K562 (cell line): ENCODE data around the gene SCN1A.

Experiments used
- EZH2 ChIP-seq: IDR thresholded peaks from 2 replicates; pipeline ENCODE4 v1.6.1; 2012; ENCODE audit warnings: low read depth, mild to moderate bottlenecking, inconsistent platforms, low read length, borderline replicate concordance
- FOSL1 ChIP-seq: fragments of 200-800 bp; sonication (Bioruptor generic); conservative IDR thresholded peaks from 2 replicates; pipeline ENCODE4 v1.6.1; 2016; ENCODE audit warnings: missing genetic modification characterization, missing compliant biosample characterization
- POLR2A ChIP-seq: fragments of 450-650 bp; conservative IDR thresholded peaks from 2 replicates; pipeline ENCODE4 v1.6.1; 2016
- TF ChIP-seq, protein P1 (sequence below): sonication (generic); formaldehyde crosslinking; IDR thresholded peaks from 2 replicates; pipeline ENCODE4 v1.5.0; 2020; ENCODE audit warnings: missing genetic modification reagents
- TF ChIP-seq, protein P2 (sequence below), 3 experiments: IDR thresholded peaks in 2 of 3; conservative IDR thresholded peaks in 1 of 3; 2 replicates each; pipeline ENCODE4 v1.5.1; 2011 to 2012; ENCODE audit warnings: low read length in 3 of 3, mild to moderate bottlenecking in 3 of 3, control low read depth in 2 of 3, improper control_type of control experiment in 1 of 3, inconsistent platforms in 1 of 3, low read depth in 1 of 3, mixed read lengths in 1 of 3, moderate library complexity in 1 of 3; ENCODE audit not compliant: insufficient read depth in 2 of 3

GRCh38 chr2:166125557-166125956, 2.3 kb downstream of the SCN1A start:
- TF ChIP-seq EZH2 (no peak), FOSL1 (tag) (no peak), POLR2A (no peak)
- TF ChIP-seq, protein P1, sequence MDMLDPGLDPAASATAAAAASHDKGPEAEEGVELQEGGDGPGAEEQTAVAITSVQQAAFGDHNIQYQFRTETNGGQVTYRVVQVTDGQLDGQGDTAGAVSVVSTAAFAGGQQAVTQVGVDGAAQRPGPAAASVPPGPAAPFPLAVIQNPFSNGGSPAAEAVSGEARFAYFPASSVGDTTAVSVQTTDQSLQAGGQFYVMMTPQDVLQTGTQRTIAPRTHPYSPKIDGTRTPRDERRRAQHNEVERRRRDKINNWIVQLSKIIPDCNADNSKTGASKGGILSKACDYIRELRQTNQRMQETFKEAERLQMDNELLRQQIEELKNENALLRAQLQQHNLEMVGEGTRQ (CRISPR knock-in tag): no peak
- TF ChIP-seq, protein P2, sequence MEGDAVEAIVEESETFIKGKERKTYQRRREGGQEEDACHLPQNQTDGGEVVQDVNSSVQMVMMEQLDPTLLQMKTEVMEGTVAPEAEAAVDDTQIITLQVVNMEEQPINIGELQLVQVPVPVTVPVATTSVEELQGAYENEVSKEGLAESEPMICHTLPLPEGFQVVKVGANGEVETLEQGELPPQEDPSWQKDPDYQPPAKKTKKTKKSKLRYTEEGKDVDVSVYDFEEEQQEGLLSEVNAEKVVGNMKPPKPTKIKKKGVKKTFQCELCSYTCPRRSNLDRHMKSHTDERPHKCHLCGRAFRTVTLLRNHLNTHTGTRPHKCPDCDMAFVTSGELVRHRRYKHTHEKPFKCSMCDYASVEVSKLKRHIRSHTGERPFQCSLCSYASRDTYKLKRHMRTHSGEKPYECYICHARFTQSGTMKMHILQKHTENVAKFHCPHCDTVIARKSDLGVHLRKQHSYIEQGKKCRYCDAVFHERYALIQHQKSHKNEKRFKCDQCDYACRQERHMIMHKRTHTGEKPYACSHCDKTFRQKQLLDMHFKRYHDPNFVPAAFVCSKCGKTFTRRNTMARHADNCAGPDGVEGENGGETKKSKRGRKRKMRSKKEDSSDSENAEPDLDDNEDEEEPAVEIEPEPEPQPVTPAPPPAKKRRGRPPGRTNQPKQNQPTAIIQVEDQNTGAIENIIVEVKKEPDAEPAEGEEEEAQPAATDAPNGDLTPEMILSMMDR (IDR thresholded peaks at IDR 0.05 in 2 of 3, conservative IDR thresholded peaks at IDR 0.05 in 1 of 3; ENCODE audit: insufficient read depth in 2 of 3, low read depth in 1 of 3, low read length in 3 of 3): no peak
